Esophagus muscularis mucosa (tissue), 4 donors: ENCODE measurements around the gene ATG2B. TPM values are rescaled to one million over a fixed set of nuclear protein-coding genes. Genes with fewer than 3 reads are reported as not detected.
A peak's percentile ranks its signal among the peaks of the same experiment; 100 is the strongest.

Experiments used
- DNase-seq: peaks from one replicate; pipeline ENCODE4 v3.0.0-alpha.2; 2017; ENCODE audit errors: extremely low spot score
- H3K27ac ChIP-seq, 4 donors: fragments of 200-600 bp; sonication (generic); replicated peaks in 1 of 4; 1 replicate in 3 of 4; 2 replicates in 1 of 4; pipeline ENCODE4 v1.5.1; 2016 to 2019; ENCODE audit warnings: mild to moderate bottlenecking in 1 of 4
- H3K27me3 ChIP-seq, 4 donors: fragments of 200-600 bp; sonication (generic); one replicate each; pipeline versions ENCODE4 v1.5.1 to v1.6.0; 2016 to 2019
- H3K36me3 ChIP-seq, 4 donors: fragments of 200-600 bp; sonication (generic); one replicate each; pipeline ENCODE4 v1.5.1; 2016 to 2019
- H3K4me1 ChIP-seq, 4 donors: fragments of 200-600 bp; sonication (generic); one replicate each; pipeline ENCODE4 v1.5.1; 2016 to 2019
- H3K4me3 ChIP-seq, 4 donors: fragments of 200-600 bp; sonication (generic); 1 replicate in 2 of 4; 2 replicates in 2 of 4; pipeline ENCODE4 v1.5.1; 2016 to 2019; ENCODE audit warnings: mild to moderate bottlenecking in 4 of 4, moderate library complexity in 1 of 4
- H3K9me3 ChIP-seq, 4 donors: fragments of 200-600 bp; sonication (generic); 1 replicate in 3 of 4; 2 replicates in 1 of 4; pipeline ENCODE4 v1.5.1; 2016 to 2019
- CTCF ChIP-seq, 3 experiments: fragments of 200-600 bp in 2 of 3; fragments of 450-650 bp in 1 of 3; sonication (generic) in 2 of 3; IDR thresholded peaks; one replicate each; pipeline ENCODE4 v1.5.1; 2017 to 2019; ENCODE audit warnings: antibody characterized with exemption in 3 of 3, mild to moderate bottlenecking in 2 of 3, moderate library complexity in 1 of 3
- EP300 ChIP-seq: sonication (generic); formaldehyde crosslinking; IDR thresholded peaks from one replicate; pipeline ENCODE4 v1.6.1; 2017; ENCODE audit warnings: antibody characterized with exemption
- POLR2A ChIP-seq: fragments of 450-650 bp; IDR thresholded peaks from one replicate; pipeline ENCODE4 v1.6.1; 2017; ENCODE audit warnings: antibody characterized with exemption, moderate library complexity, mild to moderate bottlenecking, low read depth
- POLR2AphosphoS5 ChIP-seq, 2 donors: sonication (generic); formaldehyde crosslinking; IDR thresholded peaks; one replicate each; pipeline ENCODE4 v1.6.1; 2017; ENCODE audit warnings: antibody characterized with exemption in 2 of 2
- WGBS: methylation state at CpG from one replicate; pipeline ENCODE4 v1.1.5; 2018; 5-methylcytosine and 5-hydroxymethylcytosine counted together
- intact Hi-C: fragments of 100-400 bp; cut with DNase I; formaldehyde crosslinking; loops from one replicate; pipeline ENCODE4 v1.15.1; 2023
- total RNA-seq, 4 donors: library from RNA; depleted of rRNA; stranded (reverse); fragments of >200 nt; gene quantifications; one replicate each; pipeline versions ENCODE4 v1.1.0 to v1.2.1, GENCODE V29; 2016

ATG2B gene
- 10 to 100 TPM; 18.2 to 26.6 (median 23.1) TPM for total RNA-seq

GRCh38 chr14:96362965-96363750 is at the start of gene ATG2B, which contains the start of gene GSKIP:
TSS of gene ATG2B (minus strand) at chr14:96363341. CDS start at chr14:96362976, 365 bp downstream.
TSS of gene GSKIP (plus strand) at chr14:96363526. CDS start at chr14:96382248, 18,722 bp downstream.
- WGBS, result 0% methylated on average over 17 of the region's 92 CpGs
- peak within 1 kb of the TSS; percentile 96 to 98 (median 98) for H3K27ac ChIP-seq
- intact Hi-C loops, result loop anchor here (2.0 to 10.0 kb wide), 2 partner anchors 28 to 142 kb away; partner anchors contain the start of gene PAPOLA

GRCh38 chr14:96410119-96410518 is 47.0 kb upstream of the ATG2B start:
- H3K4me3 ChIP-seq, result no peak overlapping the region
- peaks cover 0 to 6% (median 0%) of the 10 kb centered on the region in 4 donors for H3K27me3 ChIP-seq
- intact Hi-C loops, result no loop called here
- 91% methylated on average over 4 of the region's 4 CpGs for WGBS
- H3K36me3 ChIP-seq, result no peaks in the 10 kb centered on the region
- H3K27ac ChIP-seq, result no peak overlapping the region
- H3K9me3 ChIP-seq, result no peaks in the 10 kb centered on the region
- TF ChIP-seq POLR2AphosphoS5 (IDR thresholded peaks at IDR 0.05) (no peak), CTCF (IDR thresholded peaks at IDR 0.05) (no peak), EP300 (no peak), POLR2A (no peak)
- peak; percentile 68 for DNase-seq
- no peaks in the 10 kb centered on the region for H3K4me1 ChIP-seq

More at GRCh38 chr14:96362965-96363750, at the start of gene ATG2B, which contains the start of gene GSKIP:
- TF ChIP-seq CTCF (IDR thresholded peaks at IDR 0.05) (no peak), POLR2AphosphoS5 (IDR thresholded peaks at IDR 0.05) (peak; percentile 92 to 93), POLR2A (no peak)
- peak within 1 kb of the TSS; percentile 89 to 100 (median 94) for H3K4me3 ChIP-seq
- H3K4me1 ChIP-seq, result peaks cover 18 to 45% (median 40%) of the 10 kb centered on the region in 4 donors
- no peaks in the 10 kb centered on the region for H3K9me3 ChIP-seq
- no peaks in the 10 kb centered on the region for H3K27me3 ChIP-seq
- DNase-seq, result peak; percentile 97
- H3K36me3 ChIP-seq, result no peaks in the 10 kb centered on the region

- no peak for DNase-seq
- no peak overlapping the region for H3K4me3 ChIP-seq
- H3K4me1 ChIP-seq, result no peaks in the 10 kb centered on the region
- no peaks in the 10 kb centered on the region for H3K9me3 ChIP-seq
- no peaks in the 10 kb centered on the region for H3K36me3 ChIP-seq
- TF ChIP-seq EP300 (no peak), POLR2A (no peak), CTCF (IDR thresholded peaks at IDR 0.05) (no peak), POLR2AphosphoS5 (IDR thresholded peaks at IDR 0.05) (no peak)
- no peak overlapping the region for H3K27ac ChIP-seq
- intact Hi-C loops, result no loop called here
- WGBS, result 86% methylated on average over 9 of the region's 9 CpGs
- H3K27me3 ChIP-seq, result peaks cover 0 to 6% (median 0%) of the 10 kb centered on the region in 4 donors
These were observed 46.6 kb upstream of the ATG2B start for GRCh38 chr14:96409701-96410100.

GRCh38 chr14:96408608-96409007 is 45.5 kb upstream of the ATG2B start:
- H3K4me1 ChIP-seq, result no peaks in the 10 kb centered on the region
- intact Hi-C loops, result no loop called here
- no peak overlapping the region for H3K27ac ChIP-seq
- peak; percentile 74 for DNase-seq
- peaks cover 0 to 6% (median 0%) of the 10 kb centered on the region in 4 donors for H3K27me3 ChIP-seq
- H3K9me3 ChIP-seq, result no peaks in the 10 kb centered on the region
- TF ChIP-seq POLR2A (no peak), POLR2AphosphoS5 (IDR thresholded peaks at IDR 0.05) (no peak), CTCF (IDR thresholded peaks at IDR 0.05) (no peak), EP300 (no peak)
- WGBS, result 84% methylated on average over 12 of the region's 12 CpGs
- no peak overlapping the region for H3K4me3 ChIP-seq
- no peaks in the 10 kb centered on the region for H3K36me3 ChIP-seq
